Nephron (organoid): Measurements from ENCODE around the gene ARHGEF39.

Source experiments
- H3K27ac Mint-ChIP-seq, 3 experiments: 2 replicates each; pipeline ENCODE4 v1.8.0; 2020; ENCODE audit warnings: mixed read lengths in 3 of 3, mild to moderate bottlenecking in 2 of 3, moderate library complexity in 1 of 3
- H3K27me3 Mint-ChIP-seq: 2 replicates; pipeline ENCODE4 v1.8.0; 2021; ENCODE audit warnings: low read depth, mild to moderate bottlenecking, moderate library complexity, mixed read lengths
- H3K36me3 Mint-ChIP-seq: 2 replicates; pipeline ENCODE4 v1.8.0; 2020; ENCODE audit warnings: low read depth, mixed read lengths
- H3K4me1 Mint-ChIP-seq: 2 replicates; pipeline ENCODE4 v1.8.0; 2020; ENCODE audit warnings: mixed read lengths
- H3K4me3 Mint-ChIP-seq, 3 experiments: 2 replicates each; pipeline ENCODE4 v1.8.0; 2020; ENCODE audit warnings: mild to moderate bottlenecking in 3 of 3, mixed read lengths in 3 of 3, moderate library complexity in 2 of 3
- H3K9me3 Mint-ChIP-seq: 2 replicates; pipeline ENCODE4 v1.8.0; 2020; ENCODE audit warnings: mixed read lengths
- CTCF ChIP-seq, 3 experiments: fragments of 200-600 bp; sonication (generic); IDR thresholded peaks; one replicate each; pipeline ENCODE4 v1.5.0; 2021; ENCODE audit warnings: antibody characterized with exemption in 3 of 3; ENCODE audit not compliant: unreplicated experiment in 3 of 3

Gene ARHGEF39

GRCh38 chr9:35618854-35619799, 45.9 kb downstream of the ARHGEF39 start:
- Mint-ChIP-seq H3K4me1 (peaks cover 10% of the 10 kb centered on the region), H3K27me3 (peaks cover 46% of the 10 kb centered on the region), H3K4me3 (no peak overlapping the region), H3K36me3 (no peaks in the 10 kb centered on the region), H3K9me3 (no peaks in the 10 kb centered on the region), H3K27ac (peak overlapping the region in 1 of 3 experiments; percentile 71)
- TF ChIP-seq CTCF (IDR thresholded peaks at IDR 0.05; ENCODE audit: unreplicated experiment in 3 of 3) = no peak

GRCh38 chr9:35618325-35618727, 46.7 kb downstream of the ARHGEF39 start, which contains the start of gene CD72:
Gene CD72, minus strand, starts transcription at chr9:35618413. Its CDS starts 110 bp downstream, at chr9:35618303.
- H3K9me3 Mint-ChIP-seq = no peaks in the 10 kb centered on the region
- peak within 1 kb of the TSS; percentile 58 to 74 (median 72) for H3K4me3 Mint-ChIP-seq
- TF ChIP-seq CTCF (IDR thresholded peaks at IDR 0.05; ENCODE audit: unreplicated experiment in 3 of 3) = no peak
- no peaks in the 10 kb centered on the region for H3K36me3 Mint-ChIP-seq
- peaks cover 54% of the 10 kb centered on the region for H3K27me3 Mint-ChIP-seq
- peak within 1 kb of the TSS in 1 of 3 experiments; percentile 71 for H3K27ac Mint-ChIP-seq
- H3K4me1 Mint-ChIP-seq = peaks cover 10% of the 10 kb centered on the region

- Mint-ChIP-seq H3K27me3 (peaks cover 58% of the 10 kb centered on the region), H3K27ac (no peak overlapping the region), H3K4me1 (peaks cover 10% of the 10 kb centered on the region), H3K36me3 (no peaks in the 10 kb centered on the region), H3K4me3 (peak overlapping the region; percentile 58 to 74 (median 72)), H3K9me3 (no peaks in the 10 kb centered on the region)
- no peak for TF ChIP-seq CTCF (IDR thresholded peaks at IDR 0.05; ENCODE audit: unreplicated experiment in 3 of 3)
Measured at GRCh38 chr9:35617548-35617947, 47.4 kb downstream of the ARHGEF39 start.

GRCh38 chr9:35616681-35617459, 48.1 kb downstream of the ARHGEF39 start:
- TF ChIP-seq CTCF (IDR thresholded peaks at IDR 0.05; ENCODE audit: unreplicated experiment in 3 of 3) = no peak
- Mint-ChIP-seq H3K27me3 (peaks cover 58% of the 10 kb centered on the region), H3K4me3 (peak overlapping the region; percentile 58 to 74 (median 72)), H3K36me3 (no peaks in the 10 kb centered on the region), H3K9me3 (no peaks in the 10 kb centered on the region), H3K27ac (no peak overlapping the region), H3K4me1 (peaks cover 10% of the 10 kb centered on the region)

GRCh38 chr9:35615981-35616680, 48.9 kb downstream of the ARHGEF39 start:
- Mint-ChIP-seq H3K9me3 (no peaks in the 10 kb centered on the region), H3K36me3 (no peaks in the 10 kb centered on the region), H3K27me3 (peaks cover 58% of the 10 kb centered on the region), H3K27ac (no peak overlapping the region), H3K4me1 (peaks cover 13% of the 10 kb centered on the region), H3K4me3 (peak overlapping the region; percentile 49 to 64 (median 52))
- TF ChIP-seq CTCF (IDR thresholded peaks at IDR 0.05; ENCODE audit: unreplicated experiment in 3 of 3) = no peak
